Medulla oblongata (tissue), 1 donor: ENCODE data around the gene RASGRP3.
"Not testable (repeated sequence)": the region's sequence is repeated elsewhere in the genome, so short reads cannot be mapped to it uniquely, and the experiment has no call there.

Source experiments
- DNase-seq: peaks from one replicate; pipeline ENCODE4 v3.0.0-alpha.2; 2015; ENCODE audit errors: extremely low spot score

The RASGRP3 gene

GRCh38 chr2:33457556-33458247 lies 18.7 kb upstream of the RASGRP3 start:
- DNase-seq = no peak

- no peak for DNase-seq
These were observed 18.1 kb upstream of the RASGRP3 start for GRCh38 chr2:33458248-33458819.

- no peak for DNase-seq
These were observed 16.7 kb upstream of the RASGRP3 start for GRCh38 chr2:33459745-33460144.

GRCh38 chr2:33462512-33462911 lies 13.9 kb upstream of the RASGRP3 start:
- not testable (repeated sequence) for DNase-seq

- no peak for DNase-seq
These were observed 9.0 kb upstream of the RASGRP3 start for GRCh38 chr2:33467413-33467812.

- no peak for DNase-seq
These were observed 7.2 kb upstream of the RASGRP3 start for GRCh38 chr2:33469238-33469637.

GRCh38 chr2:33475224-33476130 lies 972 bp upstream of the RASGRP3 start:
- peak; percentile 95 for DNase-seq

GRCh38 chr2:33476793-33477190 lies 343 bp downstream of the RASGRP3 start:
- no peak for DNase-seq

GRCh38 chr2:33477473-33478468 lies 1.3 kb downstream of the RASGRP3 start:
- peak; percentile 86 for DNase-seq

- peak; percentile 32 for DNase-seq
These were observed 2.7 kb downstream of the RASGRP3 start for GRCh38 chr2:33478968-33479731.

- peak; percentile 20 for DNase-seq
These were observed 6.1 kb downstream of the RASGRP3 start for GRCh38 chr2:33482518-33482917.

GRCh38 chr2:33484042-33484621 lies 7.7 kb downstream of the RASGRP3 start:
- peak; percentile 27 for DNase-seq

- no peak for DNase-seq
These were observed 8.6 kb downstream of the RASGRP3 start for GRCh38 chr2:33485051-33485450.

- DNase-seq = no peak
These were observed 10.1 kb downstream of the RASGRP3 start for GRCh38 chr2:33486544-33486943.

GRCh38 chr2:33488178-33488690 lies 11.8 kb downstream of the RASGRP3 start:
- no peak for DNase-seq

- DNase-seq = no peak
These were observed 12.5 kb downstream of the RASGRP3 start for GRCh38 chr2:33488715-33489540.

- DNase-seq = no peak
These were observed 13.5 kb downstream of the RASGRP3 start for GRCh38 chr2:33489835-33490431.

- DNase-seq = no peak
These were observed 15.1 kb downstream of the RASGRP3 start for GRCh38 chr2:33491441-33492084.
